Activated T-cell treated with anti-CD3 and anti-CD28 coated beads, Interleukin-2, amount 50 U/mL, for 72 hours (primary cell): ENCODE measurements around the gene SERINC2. TPM values are rescaled to one million over a fixed set of nuclear protein-coding genes. Genes with fewer than 3 reads are reported as not detected.
A peak's percentile ranks its signal among the peaks of the same experiment; 100 is the strongest.
"Not testable (repeated sequence)": the region's sequence is repeated elsewhere in the genome, so short reads cannot be mapped to it uniquely, and the experiment has no call there.

ENCODE experiments used
- ATAC-seq, 2 donors: fragments of 150-1000 bp; cut with Tn5 transposase; replicated peaks in 1 of 2; 2 replicates each; pipeline ENCODE4 v1.10.0; 2021; ENCODE audit warnings: moderate library complexity in 2 of 2, mild to moderate bottlenecking in 1 of 2
- DNase-seq, 2 donors: peaks; one replicate each; pipeline ENCODE4 v3.0.0; 2021 to 2022; ENCODE audit warnings: mixed read lengths in 1 of 2
- H3K27ac Mint-ChIP-seq: one replicate; pipeline ENCODE4 v1.8.0; 2022; ENCODE audit warnings: mild to moderate bottlenecking, moderate library complexity, mixed read lengths
- H3K27me3 Mint-ChIP-seq: one replicate; pipeline ENCODE4 v1.8.0; 2022; ENCODE audit warnings: low read depth, mixed read lengths
- H3K36me3 Mint-ChIP-seq, 2 donors: one replicate each; pipeline ENCODE4 v1.8.0; 2022; ENCODE audit warnings: mixed read lengths in 2 of 2, mild to moderate bottlenecking in 1 of 2; ENCODE audit not compliant: insufficient read depth in 2 of 2
- H3K4me1 Mint-ChIP-seq: one replicate; pipeline ENCODE4 v1.8.0; 2022; ENCODE audit warnings: low read depth, mixed read lengths
- H3K4me3 Mint-ChIP-seq, 2 donors: one replicate each; pipeline ENCODE4 v1.8.0; 2022; ENCODE audit warnings: mild to moderate bottlenecking in 2 of 2, mixed read lengths in 2 of 2, moderate library complexity in 2 of 2
- H3K9me3 Mint-ChIP-seq, 2 donors: one replicate each; pipeline ENCODE4 v1.8.0; 2022; ENCODE audit warnings: mixed read lengths in 2 of 2
- total RNA-seq, 2 donors: library from RNA; stranded (reverse); gene quantifications; one replicate each; pipeline ENCODE4 v1.2.3, GENCODE V29; 2022

Gene SERINC2
- total RNA-seq, 2 donors from 2014 or later, result 0.23 to 0.31 TPM

GRCh38 chr1:31425301-31426081 lies 12.5 kb downstream of the SERINC2 start:
- Mint-ChIP-seq H3K4me1 (peaks cover 8% of the 10 kb centered on the region), H3K27me3 (peaks cover 20% of the 10 kb centered on the region), H3K36me3 (no peaks in the 10 kb centered on the region), H3K9me3 (no peaks in the 10 kb centered on the region), H3K27ac (no peak overlapping the region), H3K4me3 (no peak overlapping the region)
- ATAC-seq, result no peak
- no peak for DNase-seq

GRCh38 chr1:31426249-31426922 lies 13.4 kb downstream of the SERINC2 start:
- Mint-ChIP-seq H3K36me3 (no peaks in the 10 kb centered on the region), H3K4me1 (peaks cover 8% of the 10 kb centered on the region), H3K4me3 (no peak overlapping the region), H3K27ac (no peak overlapping the region), H3K27me3 (peaks cover 20% of the 10 kb centered on the region), H3K9me3 (no peaks in the 10 kb centered on the region)
- DNase-seq, result no peak
- no peak for ATAC-seq

GRCh38 chr1:31427322-31427721 lies 14.3 kb downstream of the SERINC2 start:
- no peaks in the 10 kb centered on the region for H3K36me3 Mint-ChIP-seq
- H3K4me3 Mint-ChIP-seq, result no peak overlapping the region
- ATAC-seq, result no peak

GRCh38 chr1:31428436-31429221 lies 15.6 kb downstream of the SERINC2 start:
- Mint-ChIP-seq H3K27ac (no peak overlapping the region), H3K36me3 (no peaks in the 10 kb centered on the region), H3K27me3 (peaks cover 12% of the 10 kb centered on the region), H3K4me3 (no peak overlapping the region), H3K4me1 (no peaks in the 10 kb centered on the region), H3K9me3 (no peaks in the 10 kb centered on the region)
- ATAC-seq (no peak), DNase-seq (no peak)

More at GRCh38 chr1:31427322-31427721, 14.3 kb downstream of the SERINC2 start:
- no peak for DNase-seq
- no peak overlapping the region for H3K27ac Mint-ChIP-seq
- peaks cover 8% of the 10 kb centered on the region for H3K4me1 Mint-ChIP-seq
- H3K27me3 Mint-ChIP-seq, result peaks cover 20% of the 10 kb centered on the region
- H3K9me3 Mint-ChIP-seq, result no peaks in the 10 kb centered on the region

- H3K27ac Mint-ChIP-seq, result no peak overlapping the region
- H3K9me3 Mint-ChIP-seq, result no peaks in the 10 kb centered on the region
- H3K27me3 Mint-ChIP-seq, result peaks cover 2% of the 10 kb centered on the region
- ATAC-seq, result no peak
- no peak for DNase-seq
- no peaks in the 10 kb centered on the region for H3K4me1 Mint-ChIP-seq
- no peaks in the 10 kb centered on the region for H3K36me3 Mint-ChIP-seq
- H3K4me3 Mint-ChIP-seq, result no peak overlapping the region
These were observed 16.6 kb downstream of the SERINC2 start for GRCh38 chr1:31429583-31429982.

GRCh38 chr1:31431351-31432257 lies 18.6 kb downstream of the SERINC2 start:
- not testable (repeated sequence) for H3K27ac Mint-ChIP-seq, H3K4me1 Mint-ChIP-seq, H3K4me3 Mint-ChIP-seq, H3K27me3 Mint-ChIP-seq, H3K36me3 Mint-ChIP-seq, H3K9me3 Mint-ChIP-seq, DNase-seq, ATAC-seq

- no peaks in the 10 kb centered on the region for H3K27me3 Mint-ChIP-seq
- H3K4me1 Mint-ChIP-seq, result no peaks in the 10 kb centered on the region
- H3K9me3 Mint-ChIP-seq, result no peaks in the 10 kb centered on the region
- DNase-seq (no peak), ATAC-seq (peak in 1 of 2 donors; percentile 15)
- no peak overlapping the region for H3K27ac Mint-ChIP-seq
- H3K4me3 Mint-ChIP-seq, result no peak overlapping the region
- no peaks in the 10 kb centered on the region for H3K36me3 Mint-ChIP-seq
These were observed 19.8 kb downstream of the SERINC2 start for GRCh38 chr1:31432592-31433395.

GRCh38 chr1:31433396-31433930 lies 20.4 kb downstream of the SERINC2 start:
- Mint-ChIP-seq H3K36me3 (no peaks in the 10 kb centered on the region), H3K4me1 (no peaks in the 10 kb centered on the region), H3K9me3 (no peaks in the 10 kb centered on the region), H3K27ac (no peak overlapping the region), H3K4me3 (no peak overlapping the region), H3K27me3 (no peaks in the 10 kb centered on the region)
- DNase-seq (no peak), ATAC-seq (no peak)

GRCh38 chr1:31434101-31434871 lies 21.3 kb downstream of the SERINC2 start:
- Mint-ChIP-seq H3K9me3 (no peaks in the 10 kb centered on the region), H3K4me1 (no peaks in the 10 kb centered on the region), H3K36me3 (no peaks in the 10 kb centered on the region), H3K4me3 (no peak overlapping the region), H3K27me3 (no peaks in the 10 kb centered on the region), H3K27ac (no peak overlapping the region)
- ATAC-seq, result no peak
- no peak for DNase-seq

GRCh38 chr1:31434979-31435378 lies 22.0 kb downstream of the SERINC2 start:
- no peaks in the 10 kb centered on the region for H3K27me3 Mint-ChIP-seq
- DNase-seq (no peak), ATAC-seq (no peak)
- no peak overlapping the region for H3K4me3 Mint-ChIP-seq
- no peaks in the 10 kb centered on the region for H3K4me1 Mint-ChIP-seq
- no peaks in the 10 kb centered on the region for H3K9me3 Mint-ChIP-seq
- H3K36me3 Mint-ChIP-seq, result no peaks in the 10 kb centered on the region
- H3K27ac Mint-ChIP-seq, result no peak overlapping the region
